Measurements from ENCODE around the gene CSK. TPM values are rescaled to one million over a fixed set of nuclear protein-coding genes. Genes with fewer than 3 reads are reported as not detected.

Gene CSK
- total and polyA plus RNA-seq, 11 donors: 19.1 to 66.7 (median 25.9) TPM

- TF ChIP-seq POLR2A (IDR thresholded peaks at IDR 0.05): no peak
- TF ChIP-seq CTCF (IDR thresholded peaks at IDR 0.05): no peak
- WGBS, 4 donors: 94 to 96% (median 95%) methylated on average over 3 of the region's 3 CpGs
- intact Hi-C loops (cut with DNase I): no loop called here
Observed at GRCh38 chr15:74809956-74810355, 28.1 kb downstream of the CSK start.

DNA sequence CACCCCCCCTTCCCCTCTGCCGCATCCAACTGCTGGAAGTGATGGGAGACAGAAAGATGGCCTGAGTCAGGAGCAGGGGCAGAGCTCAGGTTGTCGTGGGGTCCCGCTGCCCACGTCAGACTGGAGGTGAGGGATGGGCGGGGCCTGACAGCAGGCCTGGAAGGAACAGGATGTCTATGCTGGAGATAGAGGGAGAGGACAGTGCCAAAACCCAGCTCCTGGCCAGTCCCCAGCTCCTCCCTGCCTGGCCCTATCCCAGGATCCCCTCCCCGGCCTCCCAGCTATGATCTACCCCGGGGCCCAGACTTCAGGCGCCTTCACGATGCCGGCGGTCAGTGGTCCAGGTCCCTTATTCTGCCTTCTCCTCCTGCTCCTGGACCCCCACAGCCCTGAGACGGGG lies 30.7 kb downstream of the CSK start, which contains the start of gene LMAN1L:
TSS of gene LMAN1L (plus strand) at position 303 of the 400 bp plus-strand sequence. CDS start at position 323, 20 bp downstream.
- Histone ChIP-seq H3K9me3 (no peaks in the 10 kb centered on the region), H3K4me3 (no peak within 1 kb of the TSS), H3K4me1 (peaks cover 0 to 21% (median 3%) of the 10 kb centered on the region in 12 donors), H3K27ac (peak within 1 kb of the TSS in 1 of 12 donors; percentile 25), H3K36me3 (no peaks in the 10 kb centered on the region), H3K27me3 (no peaks in the 10 kb centered on the region)
- ATAC-seq: peak; percentile 38 to 55 (median 52)
- 42 to 66% (median 47%) methylated on average over 6 to 12 of the region's 12 CpGs for WGBS, 4 donors
- DNase-seq: no peak
- TF ChIP-seq CTCF (IDR thresholded peaks at IDR 0.05): no peak
- no peak for TF ChIP-seq POLR2A (IDR thresholded peaks at IDR 0.05)
- intact Hi-C loops (cut with DNase I): no loop called here

More at GRCh38 chr15:74809956-74810355, 28.1 kb downstream of the CSK start:
- ATAC-seq (no peak), DNase-seq (no peak)
- no peak overlapping the region for H3K27ac ChIP-seq
- H3K9me3 ChIP-seq: no peaks in the 10 kb centered on the region
- peaks cover 0 to 3% (median 0%) of the 10 kb centered on the region in 9 donors for H3K36me3 ChIP-seq
- H3K4me3 ChIP-seq: no peak overlapping the region
- H3K4me1 ChIP-seq: peaks cover 0 to 14% (median 0%) of the 10 kb centered on the region in 12 donors
- H3K27me3 ChIP-seq: no peaks in the 10 kb centered on the region

- WGBS, 4 donors: 67 to 73% (median 71%) methylated on average over 10 of the region's 10 CpGs
- H3K27ac ChIP-seq: peak overlapping the region in 9 of 12 donors; percentile 27 to 81 (median 61)
- DNase-seq: peak in 4 of 5 donors; percentile 46 to 80 (median 70)
Observed at GRCh38 chr15:74815121-74815934, 33.4 kb downstream of the CSK start.

More at GRCh38 chr15:74815121-74815934, 33.4 kb downstream of the CSK start:
- H3K27me3 ChIP-seq: no peaks in the 10 kb centered on the region
- peak; percentile 34 to 70 (median 54) for ATAC-seq
- H3K9me3 ChIP-seq: no peaks in the 10 kb centered on the region
- peaks cover 0 to 22% (median 0%) of the 10 kb centered on the region in 12 donors for H3K4me1 ChIP-seq
- H3K36me3 ChIP-seq: no peaks in the 10 kb centered on the region
- TF ChIP-seq CTCF (IDR thresholded peaks at IDR 0.05) (no peak), POLR2A (IDR thresholded peaks at IDR 0.05) (no peak)
- intact Hi-C loops (cut with DNase I): no loop called here
- no peak overlapping the region for H3K4me3 ChIP-seq
